Endothelial cell of umbilical vein (primary cell): ENCODE data around the gene MBD3L1. TPM values are rescaled to one million over a fixed set of nuclear protein-coding genes. Genes with fewer than 3 reads are reported as not detected.

Source experiments
- BruUV-seq: library from RNA; stranded (reverse); fragments of 400-500 nt; replicated peaks from 2 replicates; lab custom pipeline; 2021; lab: Mats Ljungman, UMichigan
- CTCF ChIA-PET: fragments of 300-600, 350-600 bp; sonication (Branson Sonifier 250); formaldehyde crosslinking; loops from one replicate; lab custom pipeline; 2021; ENCODE audit warnings: antibody characterized with exemption, inconsistent platforms; lab: Charles Lee
- POLR2A ChIA-PET: fragments of 300-600, 350-600 bp; sonication (Branson Sonifier 250); formaldehyde crosslinking; loops from one replicate; lab custom pipeline; 2021; ENCODE audit warnings: antibody characterized with exemption, inconsistent platforms; lab: Charles Lee
- DNase-seq: peaks from one replicate; pipeline ENCODE4 v3.0.0-alpha.2; 2011; ENCODE audit warnings: low read depth, low spot score
- FAIRE-seq: peaks from 2 replicates; lab custom pipeline; 2011; peaks lifted over from hg19 to GRCh38; lab: Jason Lieb, UNC
- H2AFZ ChIP-seq: 2 replicates; pipeline ENCODE4 v1.6.0; 2012; ENCODE audit warnings: low read depth, low read length, control low read depth, inconsistent platforms
- H3K27ac ChIP-seq: 2 replicates; pipeline ENCODE4 v1.5.1; 2011; ENCODE audit warnings: low read depth, mild to moderate bottlenecking, control low read depth, low read length, moderate library complexity; ENCODE audit not compliant: insufficient read depth
- H3K27me3 ChIP-seq, 2 experiments: 2 replicates each; pipeline versions ENCODE4 v1.6.0 to v1.6.1; 2011; ENCODE audit warnings: low read length in 2 of 2, mixed read lengths in 1 of 2; ENCODE audit not compliant: control insufficient read depth in 2 of 2, insufficient read depth in 2 of 2
- H3K36me3 ChIP-seq, 2 experiments: 2 replicates in 1 of 2; 3 replicates in 1 of 2; pipeline ENCODE4 v1.5.1; 2011; ENCODE audit warnings: low read length in 2 of 2, mild to moderate bottlenecking in 1 of 2, moderate library complexity in 1 of 2; ENCODE audit not compliant: control insufficient read depth in 2 of 2, insufficient read depth in 2 of 2; ENCODE audit errors: extremely low read depth in 1 of 2
- H3K4me1 ChIP-seq: 3 replicates; pipeline ENCODE4 v1.5.1; 2011; ENCODE audit warnings: mild to moderate bottlenecking, low read length; ENCODE audit not compliant: control insufficient read depth, insufficient read depth; ENCODE audit errors: extremely low read depth
- H3K4me2 ChIP-seq: 2 replicates; pipeline ENCODE4 v1.6.1; 2011; ENCODE audit warnings: low read length, control low read depth, mixed read lengths; ENCODE audit not compliant: insufficient read depth
- H3K4me3 ChIP-seq, 3 experiments: fragments of 200-600 bp in 1 of 3; sonication (generic), shearing (Covaris generic) in 1 of 3; replicated peaks in 1 of 3; 2 replicates each; pipeline ENCODE4 v1.5.1; 2011 to 2016; ENCODE audit warnings: control low read depth in 3 of 3, low read length in 3 of 3, mild to moderate bottlenecking in 2 of 3, inconsistent platforms in 1 of 3, low read depth in 1 of 3, moderate library complexity in 1 of 3; ENCODE audit not compliant: insufficient read depth in 1 of 3
- H3K79me2 ChIP-seq: 2 replicates; pipeline ENCODE4 v1.6.0; 2012; ENCODE audit warnings: low read length, inconsistent platforms; ENCODE audit not compliant: control insufficient read depth, insufficient read depth
- H3K9ac ChIP-seq: replicated peaks from 2 replicates; pipeline ENCODE3; 2011; ENCODE audit warnings: low read length, control low read depth; ENCODE audit not compliant: insufficient read depth; ENCODE audit errors: extremely low read depth
- H3K9me1 ChIP-seq: replicated peaks from 3 replicates; pipeline ENCODE4 v1.6.0; 2011; ENCODE audit warnings: mild to moderate bottlenecking, low read length; ENCODE audit not compliant: control insufficient read depth, insufficient read depth; ENCODE audit errors: extremely low read depth
- H3K9me3 ChIP-seq: replicated peaks from 2 replicates; pipeline ENCODE4 v1.5.1; 2012; ENCODE audit warnings: low read length, inconsistent platforms; ENCODE audit not compliant: control insufficient read depth, insufficient read depth
- H4K20me1 ChIP-seq: replicated peaks from 2 replicates; pipeline ENCODE3; 2011; ENCODE audit warnings: mild to moderate bottlenecking, low read length; ENCODE audit not compliant: control insufficient read depth, insufficient read depth; ENCODE audit errors: extremely low read depth
- CTCF ChIP-seq, 2 donors: IDR thresholded peaks; 1 replicate in 1 of 2; 2 replicates in 1 of 2; pipeline ENCODE4 v1.5.1; 2011; ENCODE audit warnings: low read length in 2 of 2, mild to moderate bottlenecking in 2 of 2, moderate library complexity in 2 of 2, control low read depth in 1 of 2, inconsistent platforms in 1 of 2, low read depth in 1 of 2; ENCODE audit not compliant: insufficient read depth in 1 of 2; ENCODE audit errors: extremely low read depth in 1 of 2
- EZH2 ChIP-seq: IDR thresholded peaks from 2 replicates; pipeline ENCODE4 v1.6.1; 2012; ENCODE audit warnings: borderline replicate concordance, low read depth, mild to moderate bottlenecking, moderate library complexity, low read length, inconsistent platforms; ENCODE audit not compliant: severe bottlenecking
- FOS ChIP-seq: IDR thresholded peaks from 2 replicates; pipeline ENCODE4 v1.6.1; 2011; ENCODE audit warnings: mild to moderate bottlenecking, low read length, moderate library complexity, borderline replicate concordance; ENCODE audit not compliant: insufficient read depth
- GATA2 ChIP-seq: IDR thresholded peaks from 2 replicates; pipeline ENCODE4 v1.7.0; 2011; ENCODE audit warnings: low read depth, mild to moderate bottlenecking, moderate library complexity, mixed read lengths, low read length; ENCODE audit not compliant: insufficient read length, insufficient read depth
- JUN ChIP-seq: IDR thresholded peaks from 2 replicates; pipeline ENCODE4 v1.6.1; 2011; ENCODE audit warnings: borderline replicate concordance, low read depth; ENCODE audit not compliant: insufficient read length, insufficient read depth
- MAX ChIP-seq: IDR thresholded peaks from 2 replicates; pipeline ENCODE4 v1.6.1; 2011; ENCODE audit not compliant: insufficient read depth, insufficient read length
- MYC ChIP-seq: IDR thresholded peaks from one replicate; pipeline ENCODE4 v1.6.1; 2011; ENCODE audit warnings: mild to moderate bottlenecking, low read depth, low read length
- POLR2A ChIP-seq: IDR thresholded peaks from 2 replicates; pipeline ENCODE4 v1.6.1; 2012; ENCODE audit warnings: low read depth, mild to moderate bottlenecking, control low read depth, low read length
- POLR2AphosphoS5 ChIP-seq: IDR thresholded peaks from 2 replicates; pipeline ENCODE4 v1.6.1; 2012; ENCODE audit warnings: low read depth, mild to moderate bottlenecking, control low read depth, low read length, moderate library complexity; ENCODE audit not compliant: insufficient read depth
- dilution Hi-C: fragments of 300-500 bp; cut with MboI; formaldehyde crosslinking; loops from one replicate; pipeline ENCODE4 v1.15.0; 2019; ENCODE audit warnings: low sequenced_read_pairs; ENCODE audit not compliant: extremely low pct_ligation_motif_present
- intact Hi-C: fragments of 100-400 bp; cut with micrococcal nuclease; formaldehyde crosslinking; loops from one replicate; pipeline ENCODE4 v1.10.0; 2022
- polyA plus RNA-seq, 4 experiments: library from polyadenylated mRNA; depleted of rRNA in 3 of 4; stranded (reverse) in 3 of 4; unstranded in 1 of 4; fragments of >200 nt; gene quantifications; 2 replicates each; pipeline versions ENCODE4 v1.2.1 to v1.2.3, GENCODE V29; 2011 to 2012; ENCODE audit warnings: missing spikeins in 1 of 4
- total RNA-seq: library from RNA; stranded (reverse); gene quantifications from 2 replicates; pipeline ENCODE4 v1.2.3, GENCODE V29; 2021

The MBD3L1 gene
- total and polyA plus RNA-seq, 2 donors (not counting 3 experiments of a cell fraction or from before 2014, with no cell fraction given): not detected

DNA sequence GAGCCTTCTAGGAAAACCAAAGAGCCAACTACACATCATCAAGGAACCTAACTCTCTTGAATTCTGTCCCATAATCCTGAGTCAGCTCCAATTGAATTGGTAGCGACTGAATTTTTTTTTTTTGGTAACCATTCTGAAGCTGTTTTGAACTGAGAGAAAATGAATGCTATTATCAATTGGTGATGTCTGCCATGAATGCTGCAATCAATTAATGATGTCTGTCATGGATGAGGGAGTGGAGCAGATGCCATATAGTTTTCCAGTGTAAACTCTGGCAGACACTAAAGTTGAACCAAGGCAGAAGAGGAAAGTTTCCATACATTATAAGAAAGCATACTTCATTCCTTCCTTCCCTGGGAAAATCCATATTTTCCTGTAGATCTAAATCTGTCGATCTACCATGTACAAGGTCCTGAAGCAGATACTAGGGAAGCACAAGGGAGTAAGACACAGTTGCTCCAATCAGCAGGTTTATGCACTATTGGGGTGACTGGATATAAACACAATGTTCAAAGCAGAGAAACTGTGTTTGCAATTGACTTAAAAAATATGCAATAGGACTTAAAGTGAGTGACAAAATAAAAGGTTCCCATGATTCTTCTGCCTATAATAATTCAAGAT, 48.8 kb downstream of the MBD3L1 start:
- no peak for TF ChIP-seq MYC
- no peak for TF ChIP-seq POLR2A
- no peak for TF ChIP-seq CTCF (IDR thresholded peaks at IDR 0.05; ENCODE audit: extremely low read depth in 1 of 2, insufficient read depth in 1 of 2, low read depth in 1 of 2, low read length in 2 of 2)
- TF ChIP-seq JUN: no peak
- TF ChIP-seq EZH2: no peak
- no peak for TF ChIP-seq POLR2AphosphoS5
- TF ChIP-seq MAX: no peak
- TF ChIP-seq FOS: no peak
- no peak for TF ChIP-seq GATA2
- Histone ChIP-seq H3K9me3 (peaks cover 2% of the 10 kb centered on the region), H3K36me3 (no peaks in the 10 kb centered on the region), H3K9ac (no peak overlapping the region), H3K9me1 (no peaks in the 10 kb centered on the region), H3K79me2 (no peaks in the 10 kb centered on the region), H3K4me1 (no peaks in the 10 kb centered on the region), H3K4me2 (no peak overlapping the region), H3K4me3 (no peak overlapping the region), H2AFZ (no peak overlapping the region), H3K27me3 (no peaks in the 10 kb centered on the region), H4K20me1 (no peaks in the 10 kb centered on the region), H3K27ac (no peak overlapping the region)
- intact Hi-C loops: no loop called here
- CTCF ChIA-PET: interaction anchor here (0.7 kb wide), 1 partner anchor 898 kb away, joined by 3 read pairs; no protein-coding TSS in a partner anchor
- POLR2A ChIA-PET: no interaction called here
- DNase-seq: no peak
- no TSS peak for BruUV-seq
- FAIRE-seq: no peak
- dilution Hi-C loops: no loop called here
